ENCODE measurements around the gene CAMKK2.
"Not testable (repeated sequence)": the region's sequence is repeated elsewhere in the genome, so short reads cannot be mapped to it uniquely, and the experiment has no call there.

Gene CAMKK2

GRCh38 chr12:121202407-121203355 lies 93.8 kb downstream of the CAMKK2 start:
- DNase-seq (ENCODE audit: low read depth in 1 of 2, low spot score in 1 of 2), result no peak

- not testable (repeated sequence) for DNase-seq (ENCODE audit: low read depth in 1 of 2, low spot score in 1 of 2)
Observed at GRCh38 chr12:121201140-121201539, 95.4 kb downstream of the CAMKK2 start.

DNA sequence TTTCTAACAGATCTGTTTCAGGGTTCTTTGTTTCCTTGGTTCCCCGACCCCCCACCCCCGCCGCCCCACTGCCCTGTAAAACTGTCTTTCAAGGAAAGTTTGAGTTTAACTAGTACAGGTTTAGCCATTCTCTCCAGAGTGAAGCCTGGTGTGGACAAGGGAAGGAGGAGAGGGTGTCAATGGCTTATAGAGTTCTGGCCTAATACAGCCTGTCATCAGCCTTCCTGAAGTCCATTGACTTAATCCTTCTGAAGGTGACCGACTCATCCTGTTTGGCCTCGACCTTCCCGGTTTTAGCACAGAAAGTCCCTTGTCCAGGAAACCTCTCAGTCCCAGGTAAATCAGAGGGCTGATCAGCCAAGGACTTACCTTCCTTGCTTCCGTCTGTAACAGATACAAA lies 97.6 kb downstream of the CAMKK2 start:
- DNase-seq (ENCODE audit: low read depth in 1 of 2, low spot score in 1 of 2), result no peak

DNA sequence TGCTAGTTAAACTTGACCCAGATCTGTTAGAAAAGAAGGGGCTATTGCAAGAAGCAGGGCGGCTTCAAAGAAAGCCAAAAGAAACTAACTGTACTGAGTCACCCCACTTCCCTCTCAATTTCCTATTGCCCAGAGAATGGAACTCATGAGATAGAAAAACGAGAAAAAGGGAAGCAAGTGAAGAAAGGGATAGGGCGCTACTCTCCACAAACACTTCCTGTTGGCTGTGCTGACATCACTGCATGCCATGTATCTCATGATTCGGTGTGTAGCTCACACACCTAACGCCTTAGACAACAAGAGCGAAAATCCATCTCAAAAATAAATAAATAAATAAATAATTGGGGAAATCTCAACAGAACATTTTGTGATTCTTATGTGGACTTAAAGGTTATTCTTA lies 99.6 kb downstream of the CAMKK2 start:
- DNase-seq (ENCODE audit: low read depth in 1 of 2, low spot score in 1 of 2), result no peak

DNA sequence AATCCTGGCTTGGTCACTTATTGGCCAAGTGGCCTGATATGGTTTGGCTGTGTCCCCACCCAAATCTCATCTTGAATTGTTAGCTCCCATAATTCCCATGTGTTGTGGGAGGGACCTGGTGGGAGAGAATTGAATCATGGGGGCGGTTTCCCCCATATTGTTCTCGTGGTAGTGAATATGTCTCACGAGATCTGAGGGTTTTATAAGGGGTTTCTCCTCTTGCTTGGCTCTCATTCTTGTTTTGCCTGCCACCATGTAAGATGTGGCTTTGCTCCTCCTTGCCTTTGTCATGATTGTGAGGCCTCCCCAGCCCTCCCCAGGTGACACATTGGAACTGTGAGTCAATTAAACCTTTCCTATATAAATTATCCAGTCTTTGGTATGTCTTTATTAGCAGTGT lies 105.4 kb downstream of the CAMKK2 start:
- DNase-seq (ENCODE audit: low read depth in 1 of 2, low spot score in 1 of 2), result no peak

- no peak for DNase-seq (ENCODE audit: low read depth in 1 of 2, low spot score in 1 of 2)
Observed at GRCh38 chr12:121190523-121191031, 105.9 kb downstream of the CAMKK2 start.

DNA sequence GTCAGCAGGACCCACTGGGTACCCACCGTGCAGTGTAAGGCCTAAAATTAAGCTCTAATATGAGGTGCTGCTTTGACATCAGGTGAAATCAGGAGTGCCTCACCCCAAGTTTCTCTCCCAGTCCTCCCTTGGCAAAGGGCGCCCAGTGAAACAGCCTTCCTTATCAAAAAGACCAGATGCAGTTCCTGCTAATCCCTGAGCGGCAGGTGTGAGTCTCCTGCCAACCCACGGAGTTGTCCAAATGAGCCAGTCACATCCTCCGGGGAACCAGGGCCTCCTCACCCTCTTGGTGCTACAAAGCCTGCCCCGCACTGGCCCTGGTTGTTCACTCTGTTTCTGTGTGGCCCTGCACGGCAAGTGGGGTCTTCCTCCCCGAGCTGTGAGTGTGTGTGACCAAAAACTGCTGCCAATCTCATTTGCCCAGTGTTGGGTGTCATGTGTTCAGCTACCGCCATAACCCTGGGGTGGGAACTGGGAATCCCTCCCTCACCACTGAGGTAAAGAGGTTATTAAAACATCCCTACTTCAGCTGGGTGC lies 106.8 kb downstream of the CAMKK2 start:
- no peak for DNase-seq (ENCODE audit: low read depth in 1 of 2, low spot score in 1 of 2)

- DNase-seq (ENCODE audit: low read depth in 1 of 2, low spot score in 1 of 2), result no peak
Observed at GRCh38 chr12:121189131-121189530, 107.4 kb downstream of the CAMKK2 start.

- no peak for DNase-seq (ENCODE audit: low read depth in 1 of 2, low spot score in 1 of 2)
Observed at GRCh38 chr12:121188227-121188626, 108.3 kb downstream of the CAMKK2 start.

Measured in stimulated activated CD4-positive, alpha-beta T cell treated with anti-CD3 and anti-CD28 coated beads, Interleukin-15, amount 100 ng/mL, for 1 hour (primary cell).